GM19452 (cell line): ENCODE data around the gene TANK.
"Not testable (repeated sequence)": the region's sequence is repeated elsewhere in the genome, so short reads cannot be mapped to it uniquely, and the experiment has no call there.

Source experiments
- ATAC-seq: cut with Tn5 transposase; IDR thresholded peaks from one replicate; pipeline ENCODE4 v1.9.1; 2021; ENCODE audit not compliant: unreplicated experiment

The TANK gene

GRCh38 chr2:161160226-161161073, at the start of gene TANK:
TANK (plus strand) TSS chr2:161160428; CDS start chr2:161179663, 19,235 bp downstream.
- peak; percentile 82 for ATAC-seq

- no peak for ATAC-seq
These were observed 48.7 kb upstream of the TANK start for GRCh38 chr2:161111531-161111930.

GRCh38 chr2:161112908-161113307, 47.3 kb upstream of the TANK start:
- no peak for ATAC-seq

GRCh38 chr2:161113693-161114575, 46.3 kb upstream of the TANK start:
- ATAC-seq: no peak

GRCh38 chr2:161115205-161115604, 45.0 kb upstream of the TANK start:
- ATAC-seq: no peak

- no peak for ATAC-seq
These were observed 44.4 kb upstream of the TANK start for GRCh38 chr2:161115605-161116380.

GRCh38 chr2:161116509-161116908, 43.7 kb upstream of the TANK start:
- no peak for ATAC-seq

- no peak for ATAC-seq
These were observed 42.7 kb upstream of the TANK start for GRCh38 chr2:161117506-161117905.

- ATAC-seq: no peak
These were observed 41.5 kb upstream of the TANK start for GRCh38 chr2:161118722-161119121.

GRCh38 chr2:161119483-161119882, 40.7 kb upstream of the TANK start:
- no peak for ATAC-seq

GRCh38 chr2:161120775-161121174, 39.5 kb upstream of the TANK start:
- ATAC-seq: no peak

GRCh38 chr2:161121622-161122021, 38.6 kb upstream of the TANK start:
- ATAC-seq: no peak

- ATAC-seq: peak; percentile 50
These were observed 37.3 kb upstream of the TANK start for GRCh38 chr2:161122772-161123530.

GRCh38 chr2:161123531-161124030, 36.6 kb upstream of the TANK start:
- ATAC-seq: no peak

- no peak for ATAC-seq
These were observed 36.0 kb upstream of the TANK start for GRCh38 chr2:161124201-161124600.

- ATAC-seq: no peak
These were observed 31.3 kb upstream of the TANK start for GRCh38 chr2:161128885-161129284.

- ATAC-seq: no peak
These were observed 29.9 kb upstream of the TANK start for GRCh38 chr2:161130354-161130753.

- ATAC-seq: no peak
These were observed 29.1 kb upstream of the TANK start for GRCh38 chr2:161131074-161131680.

- ATAC-seq: no peak
These were observed 28.4 kb upstream of the TANK start for GRCh38 chr2:161131804-161132203.

GRCh38 chr2:161132384-161132783, 27.8 kb upstream of the TANK start:
- not testable (repeated sequence) for ATAC-seq
